Measurements from ENCODE around the gene PIGK. TPM values are rescaled to one million over a fixed set of nuclear protein-coding genes. Genes with fewer than 3 reads are reported as not detected.
"Not testable (repeated sequence)": the region's sequence is repeated elsewhere in the genome, so short reads cannot be mapped to it uniquely, and the experiment has no call there.

PIGK gene
- total and polyA plus RNA-seq, 7 donors: 4.6 to 20.0 (median 15.9) TPM

DNA sequence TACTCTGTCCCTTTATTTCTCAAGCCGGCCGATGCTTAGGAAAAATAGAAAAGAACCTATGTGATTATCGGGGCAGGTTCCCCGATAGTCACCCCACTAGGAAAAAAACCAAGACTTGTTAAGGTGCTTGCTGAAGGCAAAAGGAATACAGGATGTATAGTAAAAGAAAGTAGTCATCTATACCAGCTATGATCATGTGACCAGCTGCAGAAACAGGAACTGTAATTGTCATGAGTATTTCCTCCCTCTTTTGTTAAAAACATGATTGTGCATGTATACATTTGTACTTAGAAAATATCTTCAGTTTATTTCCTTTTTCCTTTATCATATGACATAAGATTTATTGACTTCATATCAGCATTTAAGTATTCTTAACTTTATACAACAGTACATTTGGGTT, 30.5 kb downstream of the PIGK start:
- Histone ChIP-seq H3K36me3 (peaks cover 0 to 4% (median 0%) of the 10 kb centered on the region in 4 donors), H3K27ac (no peak overlapping the region), H3K4me1 (no peaks in the 10 kb centered on the region), H3K9me3 (no peaks in the 10 kb centered on the region), H3K4me3 (no peak overlapping the region), H3K27me3 (no peaks in the 10 kb centered on the region)
- WGBS, 2 donors: 97 to 98% methylated on average over 4 of the region's 4 CpGs
- no peak for TF ChIP-seq POLR2A (IDR thresholded peaks at IDR 0.05)
- no peak for TF ChIP-seq POLR2AphosphoS5 (IDR thresholded peaks at IDR 0.05)
- no peak for TF ChIP-seq EP300 (IDR thresholded peaks at IDR 0.05)
- TF ChIP-seq, protein P1, sequence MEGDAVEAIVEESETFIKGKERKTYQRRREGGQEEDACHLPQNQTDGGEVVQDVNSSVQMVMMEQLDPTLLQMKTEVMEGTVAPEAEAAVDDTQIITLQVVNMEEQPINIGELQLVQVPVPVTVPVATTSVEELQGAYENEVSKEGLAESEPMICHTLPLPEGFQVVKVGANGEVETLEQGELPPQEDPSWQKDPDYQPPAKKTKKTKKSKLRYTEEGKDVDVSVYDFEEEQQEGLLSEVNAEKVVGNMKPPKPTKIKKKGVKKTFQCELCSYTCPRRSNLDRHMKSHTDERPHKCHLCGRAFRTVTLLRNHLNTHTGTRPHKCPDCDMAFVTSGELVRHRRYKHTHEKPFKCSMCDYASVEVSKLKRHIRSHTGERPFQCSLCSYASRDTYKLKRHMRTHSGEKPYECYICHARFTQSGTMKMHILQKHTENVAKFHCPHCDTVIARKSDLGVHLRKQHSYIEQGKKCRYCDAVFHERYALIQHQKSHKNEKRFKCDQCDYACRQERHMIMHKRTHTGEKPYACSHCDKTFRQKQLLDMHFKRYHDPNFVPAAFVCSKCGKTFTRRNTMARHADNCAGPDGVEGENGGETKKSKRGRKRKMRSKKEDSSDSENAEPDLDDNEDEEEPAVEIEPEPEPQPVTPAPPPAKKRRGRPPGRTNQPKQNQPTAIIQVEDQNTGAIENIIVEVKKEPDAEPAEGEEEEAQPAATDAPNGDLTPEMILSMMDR (IDR thresholded peaks at IDR 0.05): no peak
- intact Hi-C loops (cut with DNase I): no loop called here
- DNase-seq: no peak

DNA sequence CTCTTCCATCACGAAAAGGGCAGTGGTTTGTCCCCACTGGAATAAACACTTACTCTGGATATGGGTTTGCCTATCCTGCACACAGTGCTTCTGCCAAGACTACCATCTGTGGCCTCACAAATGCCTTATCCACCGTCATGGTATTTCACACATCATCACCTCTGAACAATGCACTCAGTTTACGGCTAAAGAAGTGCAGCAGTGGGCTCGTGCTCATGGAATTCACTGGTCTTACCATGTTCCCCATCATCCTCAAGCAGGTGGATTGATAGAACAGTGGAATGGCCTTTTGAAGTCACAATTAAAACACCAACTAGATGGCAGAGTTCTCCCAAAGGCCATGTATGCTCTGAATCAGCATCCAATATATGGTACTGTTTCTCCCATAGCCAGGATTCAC, 32.3 kb downstream of the PIGK start:
- DNase-seq; H3K4me3 ChIP-seq; intact Hi-C loops (cut with DNase I); H3K27me3 ChIP-seq; H3K4me1 ChIP-seq; H3K36me3 ChIP-seq; H3K27ac ChIP-seq; H3K9me3 ChIP-seq: not testable (repeated sequence)
- WGBS, 2 donors: 94 to 96% methylated on average over 4 of the region's 4 CpGs

DNA sequence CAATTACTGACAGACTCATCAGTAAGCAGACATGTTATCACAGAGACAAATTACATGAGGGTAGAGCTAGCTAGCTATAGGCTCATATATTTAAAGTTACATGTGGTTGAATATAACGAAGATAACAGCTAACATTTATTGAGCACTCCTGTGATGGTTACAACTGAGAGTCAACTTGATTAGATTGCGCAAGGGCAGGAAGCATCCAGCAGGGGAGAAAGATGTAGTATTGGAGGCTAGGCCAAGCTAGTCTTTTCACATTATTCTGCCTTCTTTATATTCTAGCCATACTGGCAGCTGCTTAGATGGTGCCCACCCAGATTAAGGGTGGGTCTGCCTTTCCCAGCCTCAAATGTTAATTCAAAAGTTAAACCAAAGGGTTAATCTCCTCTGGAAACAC, 37.1 kb downstream of the PIGK start:
- TF ChIP-seq POLR2AphosphoS5 (IDR thresholded peaks at IDR 0.05): no peak
- TF ChIP-seq, protein P1 (IDR thresholded peaks at IDR 0.05): no peak
- no peaks in the 10 kb centered on the region for H3K36me3 ChIP-seq
- H3K9me3 ChIP-seq: no peaks in the 10 kb centered on the region
- H3K4me1 ChIP-seq: no peaks in the 10 kb centered on the region
- no peak overlapping the region for H3K27ac ChIP-seq
- intact Hi-C loops (cut with DNase I): no loop called here
- H3K4me3 ChIP-seq: no peak overlapping the region
- WGBS, 2 donors: 96 to 99% methylated on average over 2 of the region's 2 CpGs
- H3K27me3 ChIP-seq: no peaks in the 10 kb centered on the region
- no peak for DNase-seq

DNA sequence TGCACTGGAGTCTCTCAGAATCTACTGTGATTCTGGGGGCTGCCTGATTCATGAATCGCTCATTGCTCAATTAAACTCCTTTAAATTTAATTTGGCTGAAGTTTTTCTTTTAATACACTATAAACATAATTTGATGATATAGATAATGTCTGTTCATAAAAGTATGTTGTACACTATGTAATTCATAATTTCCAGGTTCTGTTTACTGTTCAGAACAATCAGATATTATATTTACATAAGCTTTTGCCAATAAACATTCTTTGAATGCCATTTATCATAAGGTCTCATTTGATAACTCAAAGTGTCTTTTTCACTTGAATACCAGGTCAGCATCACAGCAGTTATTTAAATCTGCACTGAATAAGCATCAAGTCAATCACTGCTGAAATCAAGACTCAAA, 39.6 kb downstream of the PIGK start:
- 97 to 99% methylated on average over 1 of the region's 1 CpG for WGBS, 2 donors
- TF ChIP-seq, protein P1 (IDR thresholded peaks at IDR 0.05): no peak
- TF ChIP-seq EP300 (IDR thresholded peaks at IDR 0.05) (no peak), POLR2AphosphoS5 (IDR thresholded peaks at IDR 0.05) (no peak), POLR2A (IDR thresholded peaks at IDR 0.05) (no peak)

DNA sequence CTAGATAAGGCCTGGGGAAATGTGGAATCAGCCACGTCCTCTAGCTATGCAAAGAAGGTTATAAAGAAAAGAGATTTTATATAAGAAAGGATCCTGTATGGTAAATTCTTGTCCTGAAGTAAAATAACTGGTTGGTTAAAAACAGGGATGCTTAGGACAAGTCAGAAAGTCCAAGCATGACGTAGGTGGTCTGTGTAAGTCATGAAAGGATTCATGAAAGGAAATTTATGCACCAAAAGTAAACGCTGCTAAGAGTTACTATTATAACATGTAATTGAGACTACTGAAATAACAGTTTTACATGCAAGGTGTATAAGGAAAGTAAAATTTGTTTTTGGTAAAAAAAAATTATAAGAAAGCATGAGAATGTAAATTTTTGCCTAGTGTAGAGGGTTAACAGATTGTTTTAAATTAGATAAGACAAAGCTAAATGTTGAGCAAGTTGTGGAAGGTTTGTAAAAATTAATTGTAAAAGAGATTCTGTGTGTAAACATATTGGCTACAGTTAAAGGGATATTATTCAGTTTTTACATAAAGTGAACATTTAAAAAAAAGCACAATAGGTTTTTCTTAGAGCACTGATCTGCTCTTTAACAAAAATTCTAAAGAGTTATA, 43.9 kb downstream of the PIGK start:
- intact Hi-C loops (cut with DNase I): no loop called here
- Histone ChIP-seq H3K9me3 (peaks cover 0 to 4% (median 0%) of the 10 kb centered on the region in 4 donors), H3K4me1 (no peaks in the 10 kb centered on the region), H3K36me3 (no peaks in the 10 kb centered on the region), H3K4me3 (no peak overlapping the region), H3K27me3 (no peaks in the 10 kb centered on the region), H3K27ac (no peak overlapping the region)
- no peak for DNase-seq
- 92 to 94% methylated on average over 3 of the region's 3 CpGs for WGBS, 2 donors
- TF ChIP-seq POLR2AphosphoS5 (IDR thresholded peaks at IDR 0.05): no peak
- TF ChIP-seq EP300 (IDR thresholded peaks at IDR 0.05): no peak
- TF ChIP-seq, protein P1 (IDR thresholded peaks at IDR 0.05): no peak
- TF ChIP-seq POLR2A (IDR thresholded peaks at IDR 0.05): no peak

More for the DNA sequence above, 39.6 kb downstream of the PIGK start:
- Histone ChIP-seq H3K9me3 (peaks cover 0 to 1% (median 0%) of the 10 kb centered on the region in 4 donors), H3K27me3 (no peaks in the 10 kb centered on the region), H3K4me3 (no peak overlapping the region), H3K36me3 (no peaks in the 10 kb centered on the region), H3K27ac (no peak overlapping the region), H3K4me1 (no peaks in the 10 kb centered on the region)
- intact Hi-C loops (cut with DNase I): no loop called here
- no peak for DNase-seq

Measured in sigmoid colon (tissue), 7 donors.